ENCODE measurements around the gene CEP250. TPM values are rescaled to one million over a fixed set of nuclear protein-coding genes. Genes with fewer than 3 reads are reported as not detected.

CEP250 gene
- total RNA-seq, 1 experiment from 2014 or later = 52.5 TPM

DNA sequence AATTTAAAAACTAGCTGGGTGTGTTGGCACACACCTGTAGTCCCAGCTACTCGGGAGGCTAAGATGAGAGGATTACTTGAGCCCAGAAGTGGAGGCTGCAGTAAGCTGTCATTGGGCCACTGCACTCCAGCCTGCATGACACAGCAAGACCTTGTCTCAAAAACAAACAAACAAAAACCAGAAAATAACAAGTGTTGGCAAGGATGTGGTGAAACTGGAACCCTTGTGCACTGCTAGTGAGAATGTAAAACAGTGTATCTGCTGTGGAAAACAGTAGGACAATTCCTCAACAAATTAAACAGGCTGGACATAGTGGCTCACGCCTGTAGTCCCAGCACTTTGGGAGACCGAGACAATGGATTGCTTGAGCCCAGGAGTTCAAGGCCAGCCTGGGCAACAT, 47.1 kb upstream of the CEP250 start:
- H3K4me1 ChIP-seq (ENCODE audit: insufficient read depth, low read length) = peaks cover 7% of the 10 kb centered on the region
- no TSS peak for BruUV-seq (replicated peaks)
- POLR2A ChIA-PET (ENCODE audit: unreplicated experiment) = no interaction called here
- H3K27ac ChIP-seq (ENCODE audit: low read length) = no peak overlapping the region
- intact Hi-C loops (cut with micrococcal nuclease) = no loop called here
- no peaks in the 10 kb centered on the region for H3K9me2 ChIP-seq (replicated peaks; ENCODE audit: low read length)
- no peak overlapping the region for H3K4me3 ChIP-seq (ENCODE audit: low read length)
- no peaks in the 10 kb centered on the region for H3K27me3 ChIP-seq (ENCODE audit: low read length)
- H3K9me3 ChIP-seq (ENCODE audit: low read length) = 0 out of 2 replicates have a peak, but pooled peaks cover 3% of the 10 kb centered on the region
- H4K20me1 ChIP-seq (ENCODE audit: low read length) = 0 out of 2 replicates have a peak, but pooled peaks cover 5% of the 10 kb centered on the region
- TF ChIP-seq EZH2phosphoT487 (IDR thresholded peaks at IDR 0.05; ENCODE audit: borderline replicate concordance, low read length) (no peak), EZH2 (IDR thresholded peaks at IDR 0.05; ENCODE audit: low read length, unreplicated experiment) (no peak)
- TF ChIP-seq, protein P1, sequence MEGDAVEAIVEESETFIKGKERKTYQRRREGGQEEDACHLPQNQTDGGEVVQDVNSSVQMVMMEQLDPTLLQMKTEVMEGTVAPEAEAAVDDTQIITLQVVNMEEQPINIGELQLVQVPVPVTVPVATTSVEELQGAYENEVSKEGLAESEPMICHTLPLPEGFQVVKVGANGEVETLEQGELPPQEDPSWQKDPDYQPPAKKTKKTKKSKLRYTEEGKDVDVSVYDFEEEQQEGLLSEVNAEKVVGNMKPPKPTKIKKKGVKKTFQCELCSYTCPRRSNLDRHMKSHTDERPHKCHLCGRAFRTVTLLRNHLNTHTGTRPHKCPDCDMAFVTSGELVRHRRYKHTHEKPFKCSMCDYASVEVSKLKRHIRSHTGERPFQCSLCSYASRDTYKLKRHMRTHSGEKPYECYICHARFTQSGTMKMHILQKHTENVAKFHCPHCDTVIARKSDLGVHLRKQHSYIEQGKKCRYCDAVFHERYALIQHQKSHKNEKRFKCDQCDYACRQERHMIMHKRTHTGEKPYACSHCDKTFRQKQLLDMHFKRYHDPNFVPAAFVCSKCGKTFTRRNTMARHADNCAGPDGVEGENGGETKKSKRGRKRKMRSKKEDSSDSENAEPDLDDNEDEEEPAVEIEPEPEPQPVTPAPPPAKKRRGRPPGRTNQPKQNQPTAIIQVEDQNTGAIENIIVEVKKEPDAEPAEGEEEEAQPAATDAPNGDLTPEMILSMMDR (conservative IDR thresholded peaks at IDR 0.05; ENCODE audit: low read depth, low read length) = no peak
- H3K79me2 ChIP-seq (ENCODE audit: low read length) = peaks cover 76% of the 10 kb centered on the region
- ATAC-seq = no peak
- CTCF ChIA-PET = no interaction called here
- H3F3A ChIP-seq (ENCODE audit: low read length, unreplicated experiment) = no peaks in the 10 kb centered on the region
- H2AFZ ChIP-seq (ENCODE audit: low read length) = no peak overlapping the region
- peaks cover 41% of the 10 kb centered on the region for H3K36me3 ChIP-seq (ENCODE audit: low read depth, low read length)
- H3K9ac ChIP-seq (ENCODE audit: low read length) = no peak overlapping the region
- no peak for DNase-seq
- no peak overlapping the region for H3K4me2 ChIP-seq (ENCODE audit: low read length)

DNA sequence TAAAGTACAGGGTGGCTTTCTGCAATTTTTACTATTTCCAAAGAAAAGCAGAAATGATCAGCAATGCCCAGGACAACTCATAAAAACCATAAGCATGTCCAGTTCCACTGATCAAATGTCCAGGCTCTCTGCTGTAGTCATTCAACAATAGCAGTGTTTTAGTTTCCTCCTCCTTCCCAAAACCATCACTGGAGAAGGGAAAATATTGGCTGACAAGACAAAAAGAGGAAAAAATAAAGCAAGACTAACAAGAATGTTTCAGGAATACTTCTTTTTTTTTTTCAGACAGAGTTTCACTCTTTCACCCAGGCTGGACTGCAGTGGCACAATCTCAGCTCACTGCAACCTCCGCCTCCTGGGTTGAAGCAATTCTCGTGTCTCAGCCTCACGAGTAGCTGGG, 45.9 kb upstream of the CEP250 start:
- ATAC-seq = no peak
- Histone ChIP-seq H3K4me2 (ENCODE audit: low read length) (no peak overlapping the region), H3K9ac (ENCODE audit: low read length) (no peak overlapping the region), H3K27ac (ENCODE audit: low read length) (no peak overlapping the region), H3F3A (ENCODE audit: low read length, unreplicated experiment) (no peaks in the 10 kb centered on the region), H2AFZ (ENCODE audit: low read length) (no peak overlapping the region), H3K27me3 (ENCODE audit: low read length) (no peaks in the 10 kb centered on the region), H3K36me3 (ENCODE audit: low read depth, low read length) (peaks cover 41% of the 10 kb centered on the region), H3K79me2 (ENCODE audit: low read length) (peaks cover 72% of the 10 kb centered on the region), H4K20me1 (ENCODE audit: low read length) (0 out of 2 replicates have a peak, but pooled peaks cover 5% of the 10 kb centered on the region), H3K4me1 (ENCODE audit: insufficient read depth, low read length) (peaks cover 7% of the 10 kb centered on the region), H3K9me2 (replicated peaks; ENCODE audit: low read length) (no peaks in the 10 kb centered on the region), H3K9me3 (ENCODE audit: low read length) (0 out of 2 replicates have a peak, but pooled peaks cover 3% of the 10 kb centered on the region), H3K4me3 (ENCODE audit: low read length) (no peak overlapping the region)
- TF ChIP-seq EZH2phosphoT487 (IDR thresholded peaks at IDR 0.05; ENCODE audit: borderline replicate concordance, low read length) (no peak), EZH2 (IDR thresholded peaks at IDR 0.05; ENCODE audit: low read length, unreplicated experiment) (no peak)
- TF ChIP-seq, protein P1 (conservative IDR thresholded peaks at IDR 0.05; ENCODE audit: low read depth, low read length) = no peak
- BruUV-seq (replicated peaks) = no TSS peak
- intact Hi-C loops (cut with micrococcal nuclease) = no loop called here
- DNase-seq = no peak
- POLR2A ChIA-PET (ENCODE audit: unreplicated experiment) = no interaction called here
- CTCF ChIA-PET = no interaction called here

DNA sequence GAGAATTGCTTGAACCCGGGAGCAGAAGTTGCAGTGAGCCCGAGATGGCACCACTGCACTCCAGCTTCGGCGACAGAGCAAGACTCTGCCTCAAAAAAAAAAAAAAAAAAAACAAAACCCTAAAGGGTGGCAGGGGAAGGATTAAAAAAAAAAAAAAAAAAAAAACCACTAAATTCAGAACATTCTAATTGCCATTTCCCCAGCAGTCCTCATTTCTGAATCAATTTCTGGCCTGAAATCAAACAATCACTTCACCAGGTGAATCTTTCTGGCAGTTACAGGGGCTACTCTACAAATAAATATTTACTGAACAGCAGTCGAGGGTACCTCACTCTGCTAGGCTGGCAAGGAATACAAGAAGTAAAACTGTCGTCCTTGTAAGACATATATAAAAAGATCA, 44.8 kb upstream of the CEP250 start:
- Histone ChIP-seq H3K27ac (ENCODE audit: low read length) (no peak overlapping the region), H3K4me2 (ENCODE audit: low read length) (peak overlapping the region; percentile 99), H3F3A (ENCODE audit: low read length, unreplicated experiment) (no peaks in the 10 kb centered on the region), H4K20me1 (ENCODE audit: low read length) (0 out of 2 replicates have a peak, but pooled peaks cover 5% of the 10 kb centered on the region), H3K4me3 (ENCODE audit: low read length) (peak overlapping the region; percentile 98), H3K9me2 (replicated peaks; ENCODE audit: low read length) (no peaks in the 10 kb centered on the region), H3K4me1 (ENCODE audit: insufficient read depth, low read length) (peaks cover 7% of the 10 kb centered on the region), H3K79me2 (ENCODE audit: low read length) (peaks cover 62% of the 10 kb centered on the region), H3K9ac (ENCODE audit: low read length) (peak overlapping the region; percentile 86), H3K27me3 (ENCODE audit: low read length) (no peaks in the 10 kb centered on the region), H2AFZ (ENCODE audit: low read length) (no peak overlapping the region), H3K9me3 (ENCODE audit: low read length) (0 out of 2 replicates have a peak, but pooled peaks cover 3% of the 10 kb centered on the region), H3K36me3 (ENCODE audit: low read depth, low read length) (peaks cover 39% of the 10 kb centered on the region)
- POLR2A ChIA-PET (ENCODE audit: unreplicated experiment) = no interaction called here
- intact Hi-C loops (cut with micrococcal nuclease) = no loop called here
- DNase-seq (no peak), ATAC-seq (no peak)
- BruUV-seq (replicated peaks) = no TSS peak
- TF ChIP-seq EZH2 (IDR thresholded peaks at IDR 0.05; ENCODE audit: low read length, unreplicated experiment) = no peak
- TF ChIP-seq, protein P1 (conservative IDR thresholded peaks at IDR 0.05; ENCODE audit: low read depth, low read length) = no peak
- TF ChIP-seq EZH2phosphoT487 (IDR thresholded peaks at IDR 0.05; ENCODE audit: borderline replicate concordance, low read length) = no peak
- CTCF ChIA-PET = no interaction called here
